ENCODE data around the gene SHISA7.

DNA sequence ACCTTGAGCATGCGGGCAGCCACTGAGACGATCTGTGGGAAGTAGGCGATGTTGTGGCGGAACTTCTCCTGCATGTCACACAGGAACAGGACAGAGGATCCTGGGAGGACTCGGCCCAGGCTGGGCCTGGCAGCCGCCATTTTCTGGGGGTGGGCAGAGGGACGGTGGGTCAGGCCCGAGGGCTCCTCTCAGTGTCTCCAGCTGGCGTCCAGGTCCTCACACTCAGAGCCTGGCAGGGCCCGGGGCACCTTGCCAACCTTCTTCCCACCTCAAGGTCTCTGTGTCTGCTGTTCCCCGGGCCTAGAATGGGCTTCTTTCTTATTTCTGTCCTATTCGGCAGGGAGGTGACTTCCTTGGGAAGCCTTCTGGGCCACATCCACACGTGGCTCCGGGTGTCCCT is 13.2 kb upstream of the SHISA7 start:
- TF ChIP-seq POLR2AphosphoS5 (IDR thresholded peaks at IDR 0.05; ENCODE audit: insufficient read depth in 1 of 2, low read depth in 1 of 2) (no peak), CTCF (IDR thresholded peaks at IDR 0.05) (no peak)
